ENCODE data around the gene DUSP6. TPM values are rescaled to one million over a fixed set of nuclear protein-coding genes. Genes with fewer than 3 reads are reported as not detected.

DUSP6 gene
- total RNA-seq, 2 experiments from 2014 or later = 76.3 to 100 TPM

GRCh38 chr12:89353823-89354611 is 1.7 kb upstream of the DUSP6 start:
- Mint-ChIP-seq H3K36me3 (peaks cover 31% of the 10 kb centered on the region), H3K9me3 (ENCODE audit: low read depth) (no peaks in the 10 kb centered on the region), H3K27ac (peak overlapping the region; percentile 93), H3K4me3 (peak overlapping the region; percentile 93), H3K27me3 (no peaks in the 10 kb centered on the region), H3K4me1 (peaks cover 24% of the 10 kb centered on the region)
- ATAC-seq (peak; percentile 31), DNase-seq (peak; percentile 90)
- CTCF ChIA-PET = interaction anchor here (0.6 to 7.3 kb wide), 15 partner anchors 8 to 335 kb away, joined by 3 to 53 read pairs (median 4); no protein-coding TSS in a partner anchor

DNA sequence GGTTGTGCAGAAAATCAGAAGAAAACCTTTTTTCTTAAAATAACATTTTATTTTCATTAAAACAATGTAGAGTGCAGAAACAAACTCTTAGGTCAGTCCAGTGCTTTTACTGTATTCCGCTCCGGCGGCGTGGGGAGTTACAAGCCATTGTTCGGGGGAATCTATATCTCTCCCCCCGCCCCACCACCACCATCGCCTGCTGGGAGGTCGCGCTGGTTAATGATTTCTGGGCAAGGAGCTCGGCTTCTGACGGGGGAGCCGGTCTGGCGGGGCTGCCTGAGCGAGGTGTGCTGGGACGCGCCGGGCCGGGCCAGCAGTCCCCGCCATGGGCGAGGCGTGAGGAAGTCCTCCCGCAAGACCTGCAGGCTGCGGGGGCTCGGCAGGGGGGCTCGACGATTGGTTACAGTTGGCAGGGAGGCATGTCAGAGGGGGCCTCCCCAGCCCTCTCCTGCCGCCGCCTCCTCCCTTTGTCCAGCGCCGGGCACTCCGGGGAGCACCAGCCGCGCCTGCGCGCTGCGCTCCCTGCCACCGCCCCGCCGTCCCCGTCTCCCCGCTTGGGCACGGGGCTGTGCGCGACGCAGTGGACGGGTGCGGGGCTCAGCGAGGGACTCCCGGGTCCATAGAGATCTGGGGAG is 1.0 kb upstream of the DUSP6 start:
- peak; percentile 67 for DNase-seq
- ATAC-seq = peak; percentile 16
- Mint-ChIP-seq H3K27ac (peak overlapping the region; percentile 93), H3K9me3 (ENCODE audit: low read depth) (no peaks in the 10 kb centered on the region), H3K4me3 (peak overlapping the region; percentile 93), H3K4me1 (peaks cover 31% of the 10 kb centered on the region), H3K27me3 (no peaks in the 10 kb centered on the region), H3K36me3 (peaks cover 38% of the 10 kb centered on the region)
- CTCF ChIA-PET = interaction anchor here (0.9 to 7.3 kb wide), 15 partner anchors 8 to 336 kb away, joined by 3 to 53 read pairs (median 4); no protein-coding TSS in a partner anchor

DNA sequence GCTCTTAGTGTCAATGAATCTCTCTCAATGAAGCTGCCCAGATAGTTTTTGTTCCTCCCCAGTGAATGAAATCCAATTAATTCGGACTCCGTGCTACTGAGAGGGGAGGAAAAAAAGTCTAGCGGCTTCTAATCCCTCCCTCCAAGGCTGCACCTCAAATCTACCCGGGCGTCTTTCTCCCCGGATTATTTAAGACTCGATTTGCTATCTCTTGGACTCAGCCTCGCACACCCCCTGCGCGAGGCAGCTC is 134 bp downstream of the DUSP6 start:
- H3K36me3 Mint-ChIP-seq = peaks cover 47% of the 10 kb centered on the region
- ATAC-seq (no peak), DNase-seq (no peak)
- H3K4me3 Mint-ChIP-seq = peak overlapping the region; percentile 93
- H3K27me3 Mint-ChIP-seq = no peaks in the 10 kb centered on the region
- CTCF ChIA-PET = interaction anchor here (0.7 to 7.3 kb wide), 19 partner anchors 13 to 335 kb away, joined by 3 to 53 read pairs (median 5); partner anchors contain the start of gene GALNT4
- H3K4me1 Mint-ChIP-seq = peaks cover 42% of the 10 kb centered on the region
- no peaks in the 10 kb centered on the region for H3K9me3 Mint-ChIP-seq (ENCODE audit: low read depth)
- H3K27ac Mint-ChIP-seq = peak overlapping the region; percentile 93

DNA sequence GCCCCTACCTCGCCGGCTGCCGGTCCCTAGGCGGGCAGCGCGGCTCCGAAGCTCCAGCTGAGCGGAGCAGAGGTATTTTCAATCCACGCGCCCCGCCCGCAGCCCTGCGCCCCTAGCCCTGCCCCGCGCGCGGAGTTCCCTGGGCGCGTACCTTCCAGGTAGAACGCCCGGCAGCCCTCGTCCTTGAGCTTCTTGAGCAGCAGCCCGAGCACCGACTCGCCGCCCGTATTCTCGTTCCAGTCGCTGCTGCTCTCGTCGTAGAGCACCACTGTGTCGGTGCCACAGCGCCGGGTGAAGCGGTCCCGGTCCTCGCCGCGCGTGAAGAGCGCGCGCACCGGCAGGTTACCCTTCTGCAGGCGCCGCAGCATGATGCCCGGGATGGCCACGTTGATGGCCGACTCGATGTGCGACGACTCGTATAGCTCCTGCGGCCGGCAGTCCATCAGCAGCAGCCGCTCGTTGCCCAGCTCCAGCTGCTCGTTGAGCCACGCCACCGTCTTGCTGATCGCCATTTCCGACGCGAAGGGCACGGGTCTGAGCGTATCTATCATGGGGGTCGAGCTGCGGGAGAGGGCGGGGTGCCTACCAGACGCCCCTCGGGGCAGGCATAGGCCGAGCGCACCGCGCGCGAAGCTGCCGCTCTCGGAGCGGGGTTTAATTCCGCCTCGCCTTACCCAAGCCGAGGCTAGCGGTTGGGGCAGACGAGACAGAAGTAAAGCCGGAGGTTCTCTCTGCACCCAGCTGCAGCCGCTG is 636 bp downstream of the DUSP6 start:
- H3K9me3 Mint-ChIP-seq (ENCODE audit: low read depth) = no peaks in the 10 kb centered on the region
- ATAC-seq (peak; percentile 24), DNase-seq (peak; percentile 70)
- no peaks in the 10 kb centered on the region for H3K27me3 Mint-ChIP-seq
- H3K36me3 Mint-ChIP-seq = peaks cover 50% of the 10 kb centered on the region
- peak overlapping the region; percentile 93 for H3K4me3 Mint-ChIP-seq
- peaks cover 47% of the 10 kb centered on the region for H3K4me1 Mint-ChIP-seq
- peak overlapping the region; percentile 93 for H3K27ac Mint-ChIP-seq
- CTCF ChIA-PET = interaction anchor here (0.7 to 7.3 kb wide), 20 partner anchors 14 to 334 kb away, joined by 3 to 53 read pairs (median 4); partner anchors contain the start of gene GALNT4

GRCh38 chr12:89350630-89351488 is 1.4 kb downstream of the DUSP6 start:
- DNase-seq (peak; percentile 54), ATAC-seq (no peak)
- CTCF ChIA-PET = interaction anchor here (0.9 to 7.3 kb wide), 14 partner anchors 14 to 331 kb away, joined by 3 to 53 read pairs (median 4); partner anchors contain the start of gene GALNT4
- Mint-ChIP-seq H3K36me3 (peaks cover 53% of the 10 kb centered on the region), H3K4me1 (peaks cover 54% of the 10 kb centered on the region), H3K27me3 (no peaks in the 10 kb centered on the region), H3K27ac (peak overlapping the region; percentile 93), H3K9me3 (ENCODE audit: low read depth) (no peaks in the 10 kb centered on the region), H3K4me3 (peak overlapping the region; percentile 93)

GRCh38 chr12:89350260-89350629 is 2.1 kb downstream of the DUSP6 start:
- no peak for ATAC-seq
- CTCF ChIA-PET = interaction anchor here (1.0 to 7.3 kb wide), 6 partner anchors 106 to 333 kb away, joined by 3 to 53 read pairs (median 8); no protein-coding TSS in a partner anchor
- Mint-ChIP-seq H3K9me3 (ENCODE audit: low read depth) (no peaks in the 10 kb centered on the region), H3K27ac (peak overlapping the region; percentile 93), H3K4me1 (peaks cover 56% of the 10 kb centered on the region), H3K4me3 (peak overlapping the region; percentile 93), H3K27me3 (no peaks in the 10 kb centered on the region), H3K36me3 (peaks cover 51% of the 10 kb centered on the region)
- DNase-seq = no peak

DNA sequence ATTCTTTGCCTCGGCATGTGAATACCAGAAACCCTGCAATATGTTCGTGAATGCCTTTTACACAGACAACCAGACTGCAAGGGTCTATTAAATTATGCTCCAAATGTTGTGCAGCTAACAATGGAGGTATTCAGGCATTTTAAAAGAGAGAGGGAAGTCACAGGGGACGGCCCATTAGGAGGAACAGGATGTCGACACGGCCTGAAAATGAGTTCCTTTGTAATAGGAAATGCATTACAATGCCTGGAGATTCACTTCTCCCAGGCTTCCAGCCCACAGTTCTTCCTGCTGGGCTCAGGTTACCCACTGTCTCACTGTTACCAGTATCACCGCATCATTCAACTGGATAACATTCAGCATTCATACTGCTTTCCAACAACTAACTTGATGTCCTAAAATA is 2.5 kb downstream of the DUSP6 start:
- peaks cover 56% of the 10 kb centered on the region for H3K4me1 Mint-ChIP-seq
- DNase-seq (no peak), ATAC-seq (no peak)
- peaks cover 52% of the 10 kb centered on the region for H3K36me3 Mint-ChIP-seq
- no peaks in the 10 kb centered on the region for H3K9me3 Mint-ChIP-seq (ENCODE audit: low read depth)
- no peaks in the 10 kb centered on the region for H3K27me3 Mint-ChIP-seq
- CTCF ChIA-PET = interaction anchor here (1.0 to 7.3 kb wide), 6 partner anchors 8 to 332 kb away, joined by 3 to 53 read pairs (median 4); no protein-coding TSS in a partner anchor
- peak overlapping the region; percentile 93 for H3K27ac Mint-ChIP-seq
- H3K4me3 Mint-ChIP-seq = peak overlapping the region; percentile 93

DNA sequence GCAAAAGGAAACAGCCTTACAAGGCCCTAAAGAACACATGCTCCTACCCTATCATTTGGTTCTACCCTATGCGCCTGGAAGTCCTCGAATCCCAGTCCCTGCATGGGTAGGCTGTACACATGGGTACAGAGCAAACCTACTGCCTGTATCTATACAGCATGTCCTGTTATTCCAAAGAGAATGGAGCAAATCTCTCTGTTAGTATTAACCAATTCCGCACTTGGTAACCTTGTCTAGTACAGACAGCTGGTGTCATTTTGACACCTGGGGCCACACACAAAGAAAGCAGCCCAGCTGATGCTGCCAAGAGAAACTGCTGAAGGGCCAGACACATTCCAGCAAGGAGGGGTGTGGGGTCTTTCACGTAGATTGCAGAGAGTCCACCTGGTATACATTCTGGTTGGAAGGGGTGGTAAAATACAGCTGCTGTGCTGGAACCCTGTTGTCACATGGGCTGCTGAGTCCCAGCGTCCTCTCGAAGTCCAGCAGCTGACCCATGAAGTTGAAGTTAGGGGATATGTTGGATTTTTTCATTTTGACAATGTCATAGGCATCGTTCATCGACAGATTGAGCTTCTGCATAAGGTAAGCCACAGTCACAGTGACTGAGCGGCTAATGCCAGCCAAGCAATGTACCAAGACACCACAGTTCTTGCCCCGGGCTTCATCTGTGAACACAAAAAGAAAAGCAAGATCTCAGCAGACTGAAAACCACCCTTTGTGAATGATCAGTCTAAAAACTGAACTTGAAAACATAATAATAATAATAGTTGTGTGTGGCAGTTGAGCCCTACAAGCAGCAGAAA is 3.2 kb downstream of the DUSP6 start:
- Mint-ChIP-seq H3K4me3 (peak overlapping the region; percentile 93), H3K36me3 (peaks cover 57% of the 10 kb centered on the region), H3K27ac (peak overlapping the region; percentile 93), H3K4me1 (peaks cover 56% of the 10 kb centered on the region), H3K27me3 (no peaks in the 10 kb centered on the region), H3K9me3 (ENCODE audit: low read depth) (peaks cover under 1% of the 10 kb centered on the region)
- no peak for ATAC-seq
- no peak for DNase-seq
- CTCF ChIA-PET = interaction anchor here (0.6 to 7.3 kb wide), 9 partner anchors 9 to 332 kb away, joined by 3 to 53 read pairs (median 3); no protein-coding TSS in a partner anchor

DNA sequence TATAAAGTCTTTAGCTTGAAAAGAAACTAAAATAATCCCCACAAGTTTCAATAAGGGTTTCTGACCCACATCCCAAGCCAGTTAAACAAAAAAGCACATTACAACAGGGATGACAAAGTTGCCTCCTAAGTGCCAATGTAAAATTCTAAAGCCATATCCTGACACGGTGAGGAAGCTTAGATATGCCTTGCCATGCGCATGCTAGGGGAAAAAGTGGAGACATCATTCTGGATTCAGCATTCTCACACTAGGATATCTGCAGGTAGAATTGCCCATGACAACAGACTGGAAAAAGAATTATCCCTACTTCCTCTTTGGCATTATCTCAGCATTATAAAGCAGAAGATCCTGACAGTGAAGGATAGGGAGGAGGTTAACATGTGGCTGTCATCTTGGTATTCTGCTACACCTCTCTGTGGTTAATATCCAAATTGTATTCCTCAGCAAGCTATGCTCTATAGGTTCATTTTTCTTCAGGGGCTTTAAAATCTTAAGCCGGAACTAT is 4.9 kb downstream of the DUSP6 start:
- CTCF ChIA-PET = interaction anchor here (0.7 to 4.3 kb wide), 13 partner anchors 11 to 330 kb away, joined by 3 to 28 read pairs (median 4); partner anchors contain the start of genes GALNT4 and POC1B
- peaks cover 70% of the 10 kb centered on the region for H3K36me3 Mint-ChIP-seq
- H3K27ac Mint-ChIP-seq = peak overlapping the region; percentile 87

GRCh38 chr12:89346741-89347324 is 5.5 kb downstream of the DUSP6 start:
- H3K27ac Mint-ChIP-seq = peak overlapping the region; percentile 87
- peak overlapping the region; percentile 93 for H3K4me3 Mint-ChIP-seq
- H3K4me1 Mint-ChIP-seq = peaks cover 62% of the 10 kb centered on the region
- peak; percentile 2 for ATAC-seq
- CTCF ChIA-PET = interaction anchor here (0.7 to 4.3 kb wide), 22 partner anchors 10 to 329 kb away, joined by 3 to 28 read pairs (median 4); partner anchors contain the start of genes GALNT4 and POC1B
- H3K27me3 Mint-ChIP-seq = no peaks in the 10 kb centered on the region
- DNase-seq = no peak
- H3K36me3 Mint-ChIP-seq = peaks cover 70% of the 10 kb centered on the region
- peaks cover 5% of the 10 kb centered on the region for H3K9me3 Mint-ChIP-seq (ENCODE audit: low read depth)

More for the DNA sequence above, 4.9 kb downstream of the DUSP6 start:
- H3K27me3 Mint-ChIP-seq = no peaks in the 10 kb centered on the region
- DNase-seq (no peak), ATAC-seq (no peak)
- H3K4me1 Mint-ChIP-seq = peaks cover 61% of the 10 kb centered on the region
- H3K4me3 Mint-ChIP-seq = peak overlapping the region; percentile 93
- peaks cover 5% of the 10 kb centered on the region for H3K9me3 Mint-ChIP-seq (ENCODE audit: low read depth)
